AG04450 (cell line): ENCODE measurements around the gene CIRBP. TPM values are rescaled to one million over a fixed set of nuclear protein-coding genes. Genes with fewer than 3 reads are reported as not detected.

ENCODE experiments used
- CTCF ChIA-PET: fragments of 300-600, 350-600 bp; formaldehyde crosslinking; extraction: SDS; loops from one replicate; lab custom pipeline; 2022; ENCODE audit warnings: antibody characterized with exemption, inconsistent platforms; lab: Charles Lee
- POLR2A ChIA-PET: fragments of 350-600 bp; formaldehyde crosslinking; extraction: SDS; loops from one replicate; lab custom pipeline; 2021; ENCODE audit warnings: antibody characterized with exemption, inconsistent platforms; lab: Yijun Ruan, JAX
- DNase-seq: peaks from one replicate; pipeline ENCODE4 v3.0.0-alpha.2; 2011; ENCODE audit warnings: low read depth, low spot score
- H3K27ac ChIP-seq: one replicate; pipeline ENCODE4 v1.5.1; 2012; ENCODE audit warnings: low read depth, low read length, control low read depth
- H3K27me3 ChIP-seq: one replicate; pipeline ENCODE4 v1.6.0; 2012; ENCODE audit warnings: low read length; ENCODE audit not compliant: control insufficient read depth, insufficient read depth
- H3K4me3 ChIP-seq: 2 replicates; pipeline ENCODE4 v1.5.1; 2011; ENCODE audit warnings: mild to moderate bottlenecking, low read depth, low read length, control low read depth
- H3K9me3 ChIP-seq: 2 replicates; pipeline ENCODE4 v1.5.1; 2012; ENCODE audit warnings: low read length; ENCODE audit not compliant: control insufficient read depth, insufficient read depth
- CTCF ChIP-seq: IDR thresholded peaks from 2 replicates; pipeline ENCODE4 v1.5.1; 2011; ENCODE audit warnings: low read depth, low read length, control low read depth, inconsistent platforms
- polyA plus RNA-seq: library from polyadenylated mRNA; depleted of rRNA; stranded (reverse); fragments of >200 nt; gene quantifications from 2 replicates; pipeline ENCODE4 v1.2.3, GENCODE V29; 2011

CIRBP gene
- polyA plus RNA-seq, 1 experiment, result 269 TPM

GRCh38 chr19:1227304-1228054 is 41.7 kb upstream of the CIRBP start:
- no peak for TF ChIP-seq CTCF
- Histone ChIP-seq H3K4me3 (no peak overlapping the region), H3K9me3 (no peaks in the 10 kb centered on the region; the same call in 1 of the 2 replicates), H3K27me3 (no peaks in the 10 kb centered on the region), H3K27ac (no peak overlapping the region)
- POLR2A ChIA-PET, result interaction anchor here (0.6 kb wide), 2 partner anchors 17 to 48 kb away, joined by 3 to 4 read pairs; no protein-coding TSS in a partner anchor
- DNase-seq, result no peak
- CTCF ChIA-PET, result interaction anchor here (0.6 kb wide), 1 partner anchor 217 kb away, joined by 3 read pairs; no protein-coding TSS in a partner anchor

- no peak overlapping the region for H3K27ac ChIP-seq
- no peaks in the 10 kb centered on the region; the same call in 1 of the 2 replicates for H3K9me3 ChIP-seq
- no peak for TF ChIP-seq CTCF
- no peak for DNase-seq
- no peak overlapping the region for H3K4me3 ChIP-seq
- ChIA-PET POLR2A (interaction anchor here (0.6 kb wide), 2 partner anchors 16 to 49 kb away, joined by 3 to 4 read pairs; no protein-coding TSS in a partner anchor), CTCF (interaction anchor here (0.6 kb wide), 1 partner anchor 217 kb away, joined by 3 read pairs; no protein-coding TSS in a partner anchor)
- no peaks in the 10 kb centered on the region for H3K27me3 ChIP-seq
Measured at GRCh38 chr19:1228161-1228957, 40.8 kb upstream of the CIRBP start.

GRCh38 chr19:1229056-1229923 is 39.8 kb upstream of the CIRBP start:
- POLR2A ChIA-PET, result no interaction called here

More at GRCh38 chr19:1229056-1229923, 39.8 kb upstream of the CIRBP start:
- no peaks in the 10 kb centered on the region for H3K27me3 ChIP-seq
- TF ChIP-seq CTCF, result no peak
- no peak overlapping the region for H3K27ac ChIP-seq
- CTCF ChIA-PET, result no interaction called here
- no peaks in the 10 kb centered on the region; the same call in 1 of the 2 replicates for H3K9me3 ChIP-seq
- DNase-seq, result no peak
- no peak overlapping the region for H3K4me3 ChIP-seq
